HepG2 (cell line): ENCODE measurements around the gene THBS2. TPM values are rescaled to one million over a fixed set of nuclear protein-coding genes. Genes with fewer than 3 reads are reported as not detected.

ENCODE experiments used
- ATAC-seq: fragments of 200-7000 bp; cut with Tn5 transposase; 3 replicates; pipeline ENCODE4 v1.9.1; 2020; ENCODE audit warnings: mild to moderate bottlenecking, moderate library complexity
- BruUV-seq: library from RNA; stranded (reverse); fragments of 400-500 nt; replicated peaks from 2 replicates; lab custom pipeline; 2021; lab: Mats Ljungman, UMichigan
- CTCF ChIA-PET: fragments of 300-600 bp; formaldehyde crosslinking; extraction: SDS; loops from one replicate; lab custom pipeline; 2021; ENCODE audit warnings: low total read pairs, inconsistent platforms, low intra/inter-chr PET ratio; lab: Yijun Ruan, JAX
- POLR2A ChIA-PET: fragments of 350-600 bp; sonication (Branson Sonifier 250); formaldehyde crosslinking; loops from one replicate; lab custom pipeline; 2020; ENCODE audit warnings: antibody characterized with exemption, inconsistent platforms; lab: Yijun Ruan, JAX
- DNase-seq: peaks from one replicate; pipeline ENCODE4 v3.0.0-alpha.2; 2015; ENCODE audit warnings: low spot score
- FAIRE-seq: peaks from 3 replicates; lab custom pipeline; 2011; peaks lifted over from hg19 to GRCh38; lab: Jason Lieb, UNC
- H2AFZ ChIP-seq: one replicate; pipeline ENCODE4 v1.6.1; 2011; ENCODE audit warnings: low read length, inconsistent platforms
- H3K27ac ChIP-seq: fragments of 300-600 bp; 3 replicates; pipeline ENCODE4 v1.8.0; 2011; ENCODE audit warnings: mixed run types, mild to moderate bottlenecking, mixed read lengths, low read length, inconsistent platforms; ENCODE audit not compliant: insufficient read depth; ENCODE audit errors: extremely low read length
- H3K27me3 ChIP-seq, 2 experiments: fragments of 200-600 bp in 1 of 2; 2 replicates in 1 of 2; 3 replicates in 1 of 2; pipeline versions ENCODE4 v1.6.0 to v1.8.0; 2011; ENCODE audit warnings: low read length in 2 of 2, mild to moderate bottlenecking in 2 of 2, moderate library complexity in 2 of 2, inconsistent platforms in 1 of 2; ENCODE audit not compliant: insufficient read depth in 2 of 2, control insufficient read depth in 1 of 2
- H3K36me3 ChIP-seq, 2 experiments: fragments of 200-600 bp in 1 of 2; replicated peaks in 1 of 2; 2 replicates in 1 of 2; 3 replicates in 1 of 2; pipeline versions ENCODE4 v1.5.1 to v1.8.0; 2011; ENCODE audit warnings: low read length in 2 of 2, inconsistent platforms in 1 of 2; ENCODE audit not compliant: insufficient read depth in 2 of 2, control insufficient read depth in 1 of 2
- H3K4me1 ChIP-seq: 2 replicates; pipeline ENCODE4 v1.5.1; 2012; ENCODE audit warnings: low read length, inconsistent platforms; ENCODE audit not compliant: insufficient read depth
- H3K4me2 ChIP-seq: 2 replicates; pipeline ENCODE4 v1.6.0; 2011; ENCODE audit warnings: low read depth, low read length, inconsistent platforms
- H3K4me3 ChIP-seq, 3 experiments: fragments of 200-600 bp in 1 of 3; sonication (generic), shearing (Covaris generic) in 1 of 3; replicated peaks in 1 of 3; 2 replicates each; pipeline ENCODE4 v1.5.1; 2011 to 2016; ENCODE audit warnings: low read length in 3 of 3, inconsistent platforms in 2 of 3, low read depth in 2 of 3, mild to moderate bottlenecking in 2 of 3, control low read depth in 1 of 3, mixed read lengths in 1 of 3; ENCODE audit not compliant: insufficient read depth in 1 of 3
- H3K79me2 ChIP-seq: one replicate; pipeline ENCODE4 v1.6.1; 2011; ENCODE audit warnings: low read length, inconsistent platforms; ENCODE audit not compliant: insufficient read depth
- H3K9ac ChIP-seq: 2 replicates; pipeline ENCODE4 v1.6.0; 2011; ENCODE audit warnings: mild to moderate bottlenecking, low read depth, low read length, inconsistent platforms; ENCODE audit not compliant: insufficient read depth
- H3K9me3 ChIP-seq: 2 replicates; pipeline ENCODE4 v1.5.1; 2012; ENCODE audit warnings: mild to moderate bottlenecking, low read length
- H4K20me1 ChIP-seq: 2 replicates; pipeline ENCODE4 v1.6.0; 2011; ENCODE audit warnings: inconsistent platforms, mild to moderate bottlenecking, low read length, moderate library complexity; ENCODE audit not compliant: insufficient read depth
- ADNP ChIP-seq: sonication (generic); formaldehyde crosslinking; IDR thresholded peaks from 2 replicates; pipeline ENCODE4 v1.4.0; 2020; ENCODE audit warnings: missing genetic modification reagents
- CERS6 ChIP-seq: sonication (generic); formaldehyde crosslinking; IDR thresholded peaks from 2 replicates; pipeline ENCODE4 v1.5.0; 2020; ENCODE audit warnings: missing genetic modification reagents
- DMTF1 ChIP-seq: sonication (generic); formaldehyde crosslinking; IDR thresholded peaks from 2 replicates; pipeline ENCODE4 v1.4.0; 2020; ENCODE audit warnings: mild to moderate bottlenecking, missing genetic modification reagents
- GABPB1 ChIP-seq: IDR thresholded peaks from 2 replicates; pipeline ENCODE4 v1.6.1; 2016; ENCODE audit warnings: mild to moderate bottlenecking, missing genetic modification reagents, moderate library complexity, missing compliant biosample characterization
- MBD4 ChIP-seq: IDR thresholded peaks from 2 replicates; pipeline ENCODE4 v1.6.1; 2012; ENCODE audit warnings: low read length, inconsistent platforms, borderline replicate concordance
- MTA1 ChIP-seq: sonication (generic); formaldehyde crosslinking; IDR thresholded peaks from 2 replicates; pipeline ENCODE4 v1.4.0; 2020; ENCODE audit warnings: missing genetic modification reagents, mild to moderate bottlenecking, borderline replicate concordance
- MXD4 ChIP-seq: IDR thresholded peaks from 2 replicates; pipeline ENCODE4 v1.6.1; 2016; ENCODE audit warnings: mild to moderate bottlenecking, missing biosample characterization, missing genetic modification reagents
- TFE3 ChIP-seq: IDR thresholded peaks from 2 replicates; pipeline ENCODE4 v1.6.1; 2016
- TOE1 ChIP-seq: sonication (generic); formaldehyde crosslinking; IDR thresholded peaks from 2 replicates; pipeline ENCODE4 v1.4.0; 2020; ENCODE audit warnings: mild to moderate bottlenecking, missing genetic modification reagents
- ZNF136 ChIP-seq: sonication (generic); formaldehyde crosslinking; IDR thresholded peaks from 2 replicates; pipeline ENCODE4 v1.8.1; 2022; ENCODE audit warnings: low read depth, mild to moderate bottlenecking, moderate library complexity, missing genetic modification reagents
- ZNF281 ChIP-seq: sonication (generic); formaldehyde crosslinking; IDR thresholded peaks from 2 replicates; pipeline ENCODE4 v1.4.0; 2020; ENCODE audit warnings: missing genetic modification reagents, borderline replicate concordance
- ZNF597 ChIP-seq: sonication (generic); formaldehyde crosslinking; IDR thresholded peaks from 2 replicates; pipeline ENCODE4 v1.5.0; 2020; ENCODE audit warnings: missing genetic modification reagents
- ZNF710 ChIP-seq: sonication (generic); formaldehyde crosslinking; IDR thresholded peaks from 2 replicates; pipeline ENCODE4 v1.5.0; 2020; ENCODE audit warnings: mild to moderate bottlenecking, missing genetic modification reagents, borderline replicate concordance
- ZSCAN29 ChIP-seq: sonication (generic); formaldehyde crosslinking; conservative IDR thresholded peaks from 2 replicates; pipeline ENCODE4 v1.4.0; 2020; ENCODE audit warnings: mild to moderate bottlenecking, missing genetic modification reagents
- WGBS: methylation state at CpG from one replicate; pipeline ENCODE4 v1.1.6; 2017; ENCODE audit warnings: low lambda C conversion rate; 5-methylcytosine and 5-hydroxymethylcytosine counted together
- in situ Hi-C: cut with HindIII; loops from 2 replicates; pipeline ENCODE4 v1.10.0; 2017; ENCODE audit warnings: low pct_unique_long_range_greater_than_20kb; ENCODE audit not compliant: extremely low pct_ligation_motif_present
- intact Hi-C: fragments of 100-400 bp; cut with micrococcal nuclease; formaldehyde crosslinking; loops from one replicate; pipeline ENCODE4 v1.10.0; 2022; ENCODE audit not compliant: unreplicated experiment
- polyA plus RNA-seq, 8 experiments: library from polyadenylated mRNA; depleted of rRNA in 3 of 8; stranded (reverse) in 7 of 8; unstranded in 1 of 8; fragments of >200 nt; fragmentation: Illumina TruSeq in 4 of 8; extraction: Trizol in 4 of 8; gene quantifications; 2 replicates each; pipeline versions ENCODE4 v1.2.1 to v1.2.3, GENCODE V29; 2011 to 2016; ENCODE audit warnings: low read depth in 4 of 8, missing spikeins in 1 of 8, mixed read lengths in 1 of 8; ENCODE audit not compliant: insufficient read depth in 1 of 8
- total RNA-seq, 5 experiments: library from RNA; depleted of rRNA; stranded (reverse); fragments of >200 nt; fragmentation: Illumina TruSeq; extraction: Trizol; gene quantifications; 2 replicates each; pipeline ENCODE4 v1.2.3, GENCODE V29; 2016; ENCODE audit warnings: low read depth in 1 of 5

Gene THBS2
- total and polyA plus RNA-seq, 2 of the 13 experiments (the other 11 are each of a cell fraction or from before 2014, with no cell fraction given) = 0.12 to 0.15 TPM

GRCh38 chr6:169172946-169173345, 80.7 kb downstream of the THBS2 start:
- no peaks in the 10 kb centered on the region for H3K4me1 ChIP-seq
- peaks cover 8 to 95% of the 10 kb centered on the region in 2 experiments for H3K27me3 ChIP-seq
- H3K9me3 ChIP-seq = no peaks in the 10 kb centered on the region
- H3K4me2 ChIP-seq = no peak overlapping the region
- ATAC-seq = no peak
- H4K20me1 ChIP-seq = no peaks in the 10 kb centered on the region
- no peak overlapping the region for H3K9ac ChIP-seq
- FAIRE-seq = no peak
- H3K4me3 ChIP-seq = no peak overlapping the region
- in situ Hi-C loops = no loop called here
- H3K79me2 ChIP-seq = no peaks in the 10 kb centered on the region
- H2AFZ ChIP-seq = no peak overlapping the region
- H3K36me3 ChIP-seq = no peaks in the 10 kb centered on the region
- ChIA-PET POLR2A (no interaction called here), CTCF (no interaction called here)
- 45% methylated on average over 9 of the region's 9 CpGs for WGBS
- intact Hi-C loops = no loop called here
- BruUV-seq = no TSS peak
- DNase-seq = no peak
- no peak overlapping the region for H3K27ac ChIP-seq
- TF ChIP-seq ZNF281 (CRISPR knock-in tag) (no peak), ZNF136 (CRISPR knock-in tag) (no peak), ZSCAN29 (CRISPR knock-in tag) (no peak), ZNF710 (CRISPR knock-in tag) (no peak), TOE1 (CRISPR knock-in tag) (no peak), GABPB1 (no peak), MXD4 (no peak), ADNP (no peak), ZNF597 (CRISPR knock-in tag) (no peak), DMTF1 (CRISPR knock-in tag) (no peak), CERS6 (CRISPR knock-in tag) (no peak), MTA1 (CRISPR knock-in tag) (no peak), MBD4 (no peak), TFE3 (CRISPR knock-in tag) (no peak)
